PFSK-1 (cell line): Measurements from ENCODE around the gene SSX2IP.

Source experiments
- POLR2AphosphoS5 ChIP-seq: IDR thresholded peaks from 2 replicates; pipeline ENCODE4 v1.6.1; 2012; ENCODE audit warnings: low read depth, mild to moderate bottlenecking, control low read depth, low read length, moderate library complexity
- REST ChIP-seq, 2 experiments: IDR thresholded peaks; 2 replicates each; pipeline versions ENCODE4 v1.6.1 to v1.8.0; 2011 to 2012; ENCODE audit warnings: low read depth in 2 of 2, low read length in 2 of 2, control low read depth in 1 of 2, inconsistent platforms in 1 of 2, mild to moderate bottlenecking in 1 of 2, moderate library complexity in 1 of 2; ENCODE audit not compliant: insufficient read depth in 1 of 2

GRCh38 chr1:84703431-84703830 is 13.2 kb upstream of the SSX2IP start:
- TF ChIP-seq REST (IDR thresholded peaks at IDR 0.05; ENCODE audit: insufficient read depth in 1 of 2, low read depth in 2 of 2, low read length in 2 of 2) (no peak), POLR2AphosphoS5 (no peak)
